Gastroesophageal sphincter (tissue), 3 donors: Measurements from ENCODE around the gene INPP5E.

Experiments
- EP300 ChIP-seq: sonication (generic); formaldehyde crosslinking; IDR thresholded peaks from one replicate; pipeline ENCODE4 v1.6.1; 2017; ENCODE audit warnings: antibody characterized with exemption, mild to moderate bottlenecking
- POLR2A ChIP-seq, 2 donors: fragments of 450-650 bp; IDR thresholded peaks; one replicate each; pipeline ENCODE4 v1.6.1; 2017; ENCODE audit warnings: antibody characterized with exemption in 2 of 2, mild to moderate bottlenecking in 2 of 2, moderate library complexity in 1 of 2
- POLR2AphosphoS5 ChIP-seq: sonication (generic); formaldehyde crosslinking; IDR thresholded peaks from one replicate; pipeline ENCODE4 v1.6.1; 2017; ENCODE audit warnings: antibody characterized with exemption
- TF ChIP-seq, protein P1 (sequence below), 4 experiments: fragments of 200-600 bp in 2 of 4; fragments of 450-650 bp in 2 of 4; sonication (generic) in 1 of 4; IDR thresholded peaks; one replicate each; pipeline ENCODE4 v1.5.1; 2017 to 2019; ENCODE audit warnings: antibody characterized with exemption in 4 of 4, mild to moderate bottlenecking in 2 of 4, moderate library complexity in 2 of 4

DNA sequence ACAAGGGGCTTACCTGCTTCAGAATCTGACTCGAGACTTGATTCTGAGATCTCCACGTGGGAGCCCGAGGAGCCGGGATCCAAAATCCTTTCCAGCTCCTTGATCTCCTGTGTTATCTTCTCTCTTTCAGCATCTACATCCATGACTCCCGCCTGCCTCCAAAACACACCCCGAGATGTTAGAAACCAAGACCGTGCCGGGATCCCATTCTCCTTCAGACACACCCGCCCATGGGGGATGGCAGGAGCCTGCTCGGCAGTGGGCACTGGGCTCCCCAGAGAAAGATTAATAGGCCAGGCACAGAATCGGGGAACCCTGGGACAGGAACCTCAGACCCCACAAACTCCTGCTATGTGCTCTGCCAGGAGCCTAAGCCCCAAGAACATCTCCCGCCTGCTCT, 41.4 kb downstream of the INPP5E start:
- TF ChIP-seq, protein P1, sequence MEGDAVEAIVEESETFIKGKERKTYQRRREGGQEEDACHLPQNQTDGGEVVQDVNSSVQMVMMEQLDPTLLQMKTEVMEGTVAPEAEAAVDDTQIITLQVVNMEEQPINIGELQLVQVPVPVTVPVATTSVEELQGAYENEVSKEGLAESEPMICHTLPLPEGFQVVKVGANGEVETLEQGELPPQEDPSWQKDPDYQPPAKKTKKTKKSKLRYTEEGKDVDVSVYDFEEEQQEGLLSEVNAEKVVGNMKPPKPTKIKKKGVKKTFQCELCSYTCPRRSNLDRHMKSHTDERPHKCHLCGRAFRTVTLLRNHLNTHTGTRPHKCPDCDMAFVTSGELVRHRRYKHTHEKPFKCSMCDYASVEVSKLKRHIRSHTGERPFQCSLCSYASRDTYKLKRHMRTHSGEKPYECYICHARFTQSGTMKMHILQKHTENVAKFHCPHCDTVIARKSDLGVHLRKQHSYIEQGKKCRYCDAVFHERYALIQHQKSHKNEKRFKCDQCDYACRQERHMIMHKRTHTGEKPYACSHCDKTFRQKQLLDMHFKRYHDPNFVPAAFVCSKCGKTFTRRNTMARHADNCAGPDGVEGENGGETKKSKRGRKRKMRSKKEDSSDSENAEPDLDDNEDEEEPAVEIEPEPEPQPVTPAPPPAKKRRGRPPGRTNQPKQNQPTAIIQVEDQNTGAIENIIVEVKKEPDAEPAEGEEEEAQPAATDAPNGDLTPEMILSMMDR (IDR thresholded peaks at IDR 0.05) = no peak
- TF ChIP-seq POLR2AphosphoS5 (no peak), EP300 (no peak), POLR2A (IDR thresholded peaks at IDR 0.05) (no peak)
